HL-60 (cell line): ENCODE measurements around the gene MAPK1.
"Not testable (repeated sequence)": the region's sequence is repeated elsewhere in the genome, so short reads cannot be mapped to it uniquely, and the experiment has no call there.

ENCODE experiments used
- DNase-seq, 2 experiments: peaks; one replicate each; pipeline ENCODE4 v3.0.0-alpha.2; 2010 to 2020; ENCODE audit warnings: low read depth in 1 of 2, low spot score in 1 of 2
- H3K27ac ChIP-seq: fragments of 250-450 bp; sonication (Bioruptor Pico); replicated peaks from 2 replicates; pipeline ENCODE4 v1.5.1; 2020; ENCODE audit warnings: mild to moderate bottlenecking, moderate library complexity
- H3K27me3 ChIP-seq: fragments of 250-450 bp; sonication (Bioruptor Pico); 2 replicates; pipeline ENCODE4 v1.5.1; 2021; ENCODE audit warnings: mild to moderate bottlenecking, moderate library complexity; ENCODE audit not compliant: insufficient read depth, poor library complexity, severe bottlenecking
- H3K4me3 ChIP-seq: replicated peaks from 2 replicates; pipeline ENCODE4 v1.5.1; 2011; ENCODE audit warnings: mild to moderate bottlenecking, control low read depth, low read length; ENCODE audit not compliant: insufficient read depth
- GABPA ChIP-seq: IDR thresholded peaks from 2 replicates; pipeline ENCODE4 v1.6.1; 2012; ENCODE audit warnings: low read depth
- POLR2AphosphoS5 ChIP-seq: IDR thresholded peaks from 2 replicates; pipeline ENCODE4 v1.6.1; 2012; ENCODE audit warnings: low read depth
- SPI1 ChIP-seq: IDR thresholded peaks from 2 replicates; pipeline ENCODE4 v1.6.1; 2012; ENCODE audit warnings: low read depth, mild to moderate bottlenecking, borderline replicate concordance
- TF ChIP-seq, protein P1 (sequence below): IDR thresholded peaks from one replicate; pipeline ENCODE4 v1.5.1; 2011; ENCODE audit warnings: low read length, control low read depth, inconsistent platforms; ENCODE audit not compliant: insufficient read depth
- TF ChIP-seq, protein P2 (sequence below): IDR thresholded peaks from 2 replicates; pipeline ENCODE4 v1.6.1; 2012; ENCODE audit warnings: low read depth; ENCODE audit not compliant: insufficient replicate concordance

MAPK1 gene

DNA sequence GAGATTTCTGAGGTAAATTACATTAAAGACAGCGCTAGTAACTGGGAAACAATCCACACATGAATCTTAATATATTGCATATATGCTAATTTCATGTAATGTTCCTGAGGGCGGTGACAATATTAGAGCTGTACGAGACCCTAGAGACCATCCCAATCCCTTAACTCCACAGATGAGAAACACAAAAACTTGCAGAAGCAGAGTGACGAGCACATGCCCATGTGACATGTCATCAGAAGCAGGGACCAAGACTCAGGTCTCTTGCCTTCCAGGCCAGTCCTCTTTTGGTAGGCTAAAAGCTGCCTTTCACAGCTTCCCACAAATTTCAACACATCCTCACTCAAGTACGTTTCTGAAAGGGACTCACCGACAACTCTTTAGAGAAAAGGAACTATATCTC, 11.8 kb downstream of the MAPK1 start:
- no peak overlapping the region for H3K4me3 ChIP-seq
- DNase-seq = peak; percentile 67 to 87
- H3K27me3 ChIP-seq = no peaks in the 10 kb centered on the region
- TF ChIP-seq POLR2AphosphoS5 (no peak), SPI1 (no peak), GABPA (no peak)
- TF ChIP-seq, protein P1, sequence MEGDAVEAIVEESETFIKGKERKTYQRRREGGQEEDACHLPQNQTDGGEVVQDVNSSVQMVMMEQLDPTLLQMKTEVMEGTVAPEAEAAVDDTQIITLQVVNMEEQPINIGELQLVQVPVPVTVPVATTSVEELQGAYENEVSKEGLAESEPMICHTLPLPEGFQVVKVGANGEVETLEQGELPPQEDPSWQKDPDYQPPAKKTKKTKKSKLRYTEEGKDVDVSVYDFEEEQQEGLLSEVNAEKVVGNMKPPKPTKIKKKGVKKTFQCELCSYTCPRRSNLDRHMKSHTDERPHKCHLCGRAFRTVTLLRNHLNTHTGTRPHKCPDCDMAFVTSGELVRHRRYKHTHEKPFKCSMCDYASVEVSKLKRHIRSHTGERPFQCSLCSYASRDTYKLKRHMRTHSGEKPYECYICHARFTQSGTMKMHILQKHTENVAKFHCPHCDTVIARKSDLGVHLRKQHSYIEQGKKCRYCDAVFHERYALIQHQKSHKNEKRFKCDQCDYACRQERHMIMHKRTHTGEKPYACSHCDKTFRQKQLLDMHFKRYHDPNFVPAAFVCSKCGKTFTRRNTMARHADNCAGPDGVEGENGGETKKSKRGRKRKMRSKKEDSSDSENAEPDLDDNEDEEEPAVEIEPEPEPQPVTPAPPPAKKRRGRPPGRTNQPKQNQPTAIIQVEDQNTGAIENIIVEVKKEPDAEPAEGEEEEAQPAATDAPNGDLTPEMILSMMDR = no peak
- TF ChIP-seq, protein P2, sequence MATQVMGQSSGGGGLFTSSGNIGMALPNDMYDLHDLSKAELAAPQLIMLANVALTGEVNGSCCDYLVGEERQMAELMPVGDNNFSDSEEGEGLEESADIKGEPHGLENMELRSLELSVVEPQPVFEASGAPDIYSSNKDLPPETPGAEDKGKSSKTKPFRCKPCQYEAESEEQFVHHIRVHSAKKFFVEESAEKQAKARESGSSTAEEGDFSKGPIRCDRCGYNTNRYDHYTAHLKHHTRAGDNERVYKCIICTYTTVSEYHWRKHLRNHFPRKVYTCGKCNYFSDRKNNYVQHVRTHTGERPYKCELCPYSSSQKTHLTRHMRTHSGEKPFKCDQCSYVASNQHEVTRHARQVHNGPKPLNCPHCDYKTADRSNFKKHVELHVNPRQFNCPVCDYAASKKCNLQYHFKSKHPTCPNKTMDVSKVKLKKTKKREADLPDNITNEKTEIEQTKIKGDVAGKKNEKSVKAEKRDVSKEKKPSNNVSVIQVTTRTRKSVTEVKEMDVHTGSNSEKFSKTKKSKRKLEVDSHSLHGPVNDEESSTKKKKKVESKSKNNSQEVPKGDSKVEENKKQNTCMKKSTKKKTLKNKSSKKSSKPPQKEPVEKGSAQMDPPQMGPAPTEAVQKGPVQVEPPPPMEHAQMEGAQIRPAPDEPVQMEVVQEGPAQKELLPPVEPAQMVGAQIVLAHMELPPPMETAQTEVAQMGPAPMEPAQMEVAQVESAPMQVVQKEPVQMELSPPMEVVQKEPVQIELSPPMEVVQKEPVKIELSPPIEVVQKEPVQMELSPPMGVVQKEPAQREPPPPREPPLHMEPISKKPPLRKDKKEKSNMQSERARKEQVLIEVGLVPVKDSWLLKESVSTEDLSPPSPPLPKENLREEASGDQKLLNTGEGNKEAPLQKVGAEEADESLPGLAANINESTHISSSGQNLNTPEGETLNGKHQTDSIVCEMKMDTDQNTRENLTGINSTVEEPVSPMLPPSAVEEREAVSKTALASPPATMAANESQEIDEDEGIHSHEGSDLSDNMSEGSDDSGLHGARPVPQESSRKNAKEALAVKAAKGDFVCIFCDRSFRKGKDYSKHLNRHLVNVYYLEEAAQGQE = no peak
- no peak overlapping the region for H3K27ac ChIP-seq

DNA sequence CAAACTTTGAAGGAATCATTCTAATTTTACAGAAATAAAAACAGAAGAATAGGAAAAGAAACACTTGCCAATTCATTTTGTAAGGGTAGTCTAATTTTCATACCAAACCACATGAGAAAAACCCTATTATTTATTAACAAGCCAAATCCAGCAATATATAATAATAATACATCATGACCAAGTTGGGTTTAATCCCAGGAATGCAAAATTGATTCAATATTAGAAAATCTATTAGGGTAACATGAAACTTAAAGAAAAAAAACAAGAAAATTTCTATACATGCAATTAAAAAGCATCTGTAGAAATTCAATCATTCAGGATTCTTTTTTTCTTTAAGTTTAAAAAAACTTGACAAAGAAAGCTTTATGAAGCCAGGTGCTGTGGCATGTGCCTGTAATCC, 16.8 kb downstream of the MAPK1 start:
- TF ChIP-seq, protein P1 = no peak
- TF ChIP-seq, protein P2 = no peak
- Histone ChIP-seq H3K27ac (no peak overlapping the region), H3K27me3 (no peaks in the 10 kb centered on the region), H3K4me3 (no peak overlapping the region)
- DNase-seq = no peak

DNA sequence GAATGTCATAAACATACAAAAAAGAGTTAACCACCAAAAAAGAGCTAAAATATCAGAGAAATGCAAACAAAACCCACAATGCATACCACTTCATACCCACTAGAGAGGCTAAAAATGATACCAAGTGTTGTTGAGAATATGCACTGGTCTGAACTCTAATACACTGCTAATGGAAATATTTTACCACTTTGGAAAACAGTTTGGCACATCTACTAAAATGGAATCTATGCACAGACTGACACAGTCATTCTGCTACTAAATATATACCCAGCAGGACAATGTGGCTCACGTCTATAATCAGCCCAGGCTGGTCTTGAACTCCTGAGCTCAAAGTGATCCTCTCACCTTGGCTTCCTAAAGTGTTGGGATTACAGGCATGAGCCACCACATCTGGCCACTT, 18.0 kb downstream of the MAPK1 start:
- Histone ChIP-seq H3K4me3 (no peak overlapping the region), H3K27me3 (no peaks in the 10 kb centered on the region), H3K27ac (no peak overlapping the region)
- no peak for TF ChIP-seq SPI1
- TF ChIP-seq, protein P1 = no peak
- TF ChIP-seq, protein P2 = no peak
- no peak for TF ChIP-seq GABPA
- no peak for TF ChIP-seq POLR2AphosphoS5
- no peak for DNase-seq

GRCh38 chr22:21848057-21848456, 19.4 kb downstream of the MAPK1 start:
- not testable (repeated sequence) for H3K27ac ChIP-seq, H3K4me3 ChIP-seq, H3K27me3 ChIP-seq, DNase-seq
